Immature natural killer cell (primary cell): ENCODE measurements around the gene ZNF474. TPM values are rescaled to one million over a fixed set of nuclear protein-coding genes. Genes with fewer than 3 reads are reported as not detected.
A peak's percentile ranks its signal among the peaks of the same experiment; 100 is the strongest.

Experiments
- DNase-seq, 3 donors: peaks; one replicate each; pipeline ENCODE4 v3.0.0; 2022; ENCODE audit warnings: mixed read lengths in 1 of 3
- H3K27ac Mint-ChIP-seq, 6 donors: one replicate each; pipeline ENCODE4 v1.8.0; 2020; ENCODE audit warnings: mixed read lengths in 6 of 6, mild to moderate bottlenecking in 5 of 6, inconsistent platforms in 4 of 6, moderate library complexity in 3 of 6
- H3K27me3 Mint-ChIP-seq, 3 donors: one replicate each; pipeline ENCODE4 v1.8.0; 2020 to 2021; ENCODE audit warnings: low read depth in 3 of 3, mild to moderate bottlenecking in 3 of 3, mixed read lengths in 3 of 3, moderate library complexity in 3 of 3, inconsistent platforms in 1 of 3
- H3K36me3 Mint-ChIP-seq, 3 donors: one replicate each; pipeline ENCODE4 v1.8.0; 2020; ENCODE audit warnings: mixed read lengths in 3 of 3, inconsistent platforms in 2 of 3, mild to moderate bottlenecking in 2 of 3
- H3K4me1 Mint-ChIP-seq, 2 donors: one replicate each; pipeline ENCODE4 v1.8.0; 2020; ENCODE audit warnings: inconsistent platforms in 2 of 2, mild to moderate bottlenecking in 2 of 2, mixed read lengths in 2 of 2, moderate library complexity in 1 of 2
- H3K4me3 Mint-ChIP-seq, 5 donors: one replicate each; pipeline ENCODE4 v1.8.0; 2020; ENCODE audit warnings: mild to moderate bottlenecking in 5 of 5, mixed read lengths in 5 of 5, inconsistent platforms in 3 of 5, moderate library complexity in 3 of 5
- H3K9me3 Mint-ChIP-seq, 6 donors: one replicate each; pipeline ENCODE4 v1.8.0; 2020; ENCODE audit warnings: mild to moderate bottlenecking in 6 of 6, mixed read lengths in 6 of 6, inconsistent platforms in 4 of 6, moderate library complexity in 3 of 6
- polyA plus RNA-seq, 3 donors: library from polyadenylated mRNA; unstranded; fragments of 300-500 nt; fragmentation: Illumina TruSeq; gene quantifications; one replicate each; pipeline ENCODE4 v1.2.3, GENCODE V29; 2021

ZNF474 gene
- polyA plus RNA-seq, 3 donors from 2014 or later: not detected

DNA sequence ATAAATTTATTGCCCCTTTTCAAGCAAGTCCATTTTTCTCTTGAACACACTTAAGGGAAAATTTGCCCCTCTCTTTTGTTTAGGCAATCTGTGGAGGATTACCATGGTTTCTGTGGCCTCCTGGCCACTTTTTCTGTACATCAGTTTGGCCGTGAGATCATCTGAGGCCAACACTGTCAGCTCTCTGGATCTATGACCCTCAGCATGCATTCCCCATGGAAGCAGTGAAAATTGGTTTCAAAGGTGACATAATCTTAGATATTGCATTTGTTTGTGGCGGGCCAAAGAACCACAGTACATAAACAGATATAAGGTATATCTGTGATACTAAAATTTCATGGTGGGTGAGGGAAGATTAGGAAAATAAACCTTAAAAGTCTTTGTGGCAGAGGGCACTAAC, 4.6 kb upstream of the ZNF474 start:
- Mint-ChIP-seq H3K36me3 (no peaks in the 10 kb centered on the region), H3K27ac (no peak overlapping the region), H3K4me1 (no peaks in the 10 kb centered on the region), H3K9me3 (peaks cover 0 to 7% (median 0%) of the 10 kb centered on the region in 6 donors), H3K4me3 (no peak overlapping the region), H3K27me3 (peaks cover 0 to 3% (median 3%) of the 10 kb centered on the region in 3 donors)
- no peak for DNase-seq

DNA sequence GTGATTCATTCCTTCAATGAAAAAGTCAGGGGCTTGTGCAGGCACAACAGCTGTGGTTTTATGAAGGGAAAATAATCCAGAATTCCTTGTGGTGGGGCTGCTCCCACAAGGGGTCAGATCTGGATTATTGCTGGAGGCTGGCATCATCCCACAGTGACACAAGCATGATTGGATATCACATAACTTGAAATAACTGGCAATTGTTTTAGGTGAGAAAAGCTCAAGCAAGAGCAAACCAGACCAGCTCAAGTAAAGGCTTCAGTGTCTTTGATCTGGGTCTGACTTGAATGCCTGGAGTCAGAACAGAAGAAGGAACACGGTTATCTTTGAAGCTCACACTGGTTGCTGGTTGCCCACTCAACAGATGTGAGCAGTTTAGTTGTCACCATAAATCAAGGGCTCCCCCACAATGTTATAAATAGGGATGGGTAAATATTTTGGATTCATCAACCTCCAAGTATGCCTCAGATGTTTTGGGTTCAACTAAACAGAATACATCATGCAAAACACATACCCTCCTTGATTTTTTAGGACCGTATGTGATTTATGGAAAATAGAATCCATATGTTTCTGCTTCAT, 3.1 kb upstream of the ZNF474 start:
- Mint-ChIP-seq H3K27ac (no peak overlapping the region), H3K9me3 (peaks cover 0 to 7% (median 0%) of the 10 kb centered on the region in 6 donors), H3K4me1 (no peaks in the 10 kb centered on the region)

GRCh38 chr5:122126756-122127321, 2.5 kb upstream of the ZNF474 start:
- Mint-ChIP-seq H3K27ac (no peak overlapping the region), H3K36me3 (no peaks in the 10 kb centered on the region), H3K4me3 (no peak overlapping the region), H3K4me1 (no peaks in the 10 kb centered on the region), H3K9me3 (peaks cover 0 to 5% (median 0%) of the 10 kb centered on the region in 6 donors), H3K27me3 (peaks cover 0 to 3% (median 3%) of the 10 kb centered on the region in 3 donors)
- no peak for DNase-seq

More for the DNA sequence above, 3.1 kb upstream of the ZNF474 start:
- H3K36me3 Mint-ChIP-seq: no peaks in the 10 kb centered on the region
- H3K27me3 Mint-ChIP-seq: peaks cover 0 to 3% (median 3%) of the 10 kb centered on the region in 3 donors
- H3K4me3 Mint-ChIP-seq: no peak overlapping the region
- no peak for DNase-seq

GRCh38 chr5:122130152-122130551, 806 bp downstream of the ZNF474 start:
- Mint-ChIP-seq H3K4me1 (no peaks in the 10 kb centered on the region), H3K27me3 (peaks cover 0 to 5% (median 3%) of the 10 kb centered on the region in 3 donors), H3K27ac (no peak overlapping the region), H3K9me3 (peaks cover 0 to 4% (median 2%) of the 10 kb centered on the region in 6 donors), H3K36me3 (no peaks in the 10 kb centered on the region), H3K4me3 (no peak overlapping the region)
- DNase-seq: no peak

DNA sequence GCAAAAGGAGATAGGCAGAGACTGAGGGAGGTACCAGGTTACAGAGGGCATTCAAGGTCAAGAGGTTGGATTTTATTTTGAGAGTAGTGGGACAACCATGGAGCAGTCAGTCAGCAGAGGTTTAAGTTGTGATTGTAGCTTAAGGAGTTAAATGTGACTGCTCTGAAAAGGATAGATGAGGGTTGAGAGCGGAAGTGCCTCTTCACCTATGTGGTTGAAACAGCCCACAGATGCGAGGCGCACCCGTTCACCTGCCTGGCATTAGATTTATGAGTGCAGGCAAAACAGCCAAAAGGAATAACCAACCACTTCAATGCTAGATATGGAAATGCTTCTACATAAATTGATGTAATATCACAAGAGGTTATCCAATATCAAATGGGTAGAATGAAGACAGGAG, 8.4 kb downstream of the ZNF474 start:
- Mint-ChIP-seq H3K27ac (no peak overlapping the region), H3K27me3 (peaks cover 0 to 9% (median 2%) of the 10 kb centered on the region in 3 donors), H3K36me3 (no peaks in the 10 kb centered on the region), H3K9me3 (peaks cover 2 to 5% (median 4%) of the 10 kb centered on the region in 6 donors), H3K4me3 (no peak overlapping the region), H3K4me1 (no peaks in the 10 kb centered on the region)
- no peak for DNase-seq

GRCh38 chr5:122138356-122138755, 9.0 kb downstream of the ZNF474 start:
- DNase-seq: no peak
- H3K27ac Mint-ChIP-seq: no peak overlapping the region
- H3K9me3 Mint-ChIP-seq: peaks cover 2 to 5% (median 4%) of the 10 kb centered on the region in 6 donors
- H3K27me3 Mint-ChIP-seq: peaks cover 0 to 9% (median 2%) of the 10 kb centered on the region in 3 donors
- H3K4me1 Mint-ChIP-seq: no peaks in the 10 kb centered on the region
- H3K36me3 Mint-ChIP-seq: no peaks in the 10 kb centered on the region
- no peak overlapping the region for H3K4me3 Mint-ChIP-seq

DNA sequence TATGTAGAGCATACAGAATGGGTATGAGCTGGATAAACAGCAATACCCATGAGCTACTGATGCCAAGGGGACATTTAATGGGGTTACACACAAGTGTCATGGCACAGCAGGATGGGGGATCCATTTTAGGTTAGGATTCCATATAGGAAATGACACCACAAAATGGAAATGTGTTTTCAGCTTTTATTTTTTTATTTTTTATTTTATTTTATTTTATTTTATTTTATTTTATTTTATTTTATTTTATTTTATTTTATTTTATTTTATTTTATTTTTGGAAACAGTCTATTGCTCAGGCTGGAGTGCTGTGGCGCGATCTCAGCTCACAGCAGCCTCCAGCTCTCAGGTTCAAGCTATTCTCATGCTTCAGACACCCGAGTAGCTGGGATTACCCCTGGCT, 11.6 kb downstream of the ZNF474 start:
- Mint-ChIP-seq H3K27ac (no peak overlapping the region), H3K9me3 (peaks cover 0 to 4% (median 3%) of the 10 kb centered on the region in 6 donors), H3K36me3 (no peaks in the 10 kb centered on the region)

GRCh38 chr5:122141751-122142150, 12.4 kb downstream of the ZNF474 start:
- H3K9me3 Mint-ChIP-seq: peaks cover 0 to 4% (median 3%) of the 10 kb centered on the region in 6 donors
- DNase-seq: no peak
- H3K4me3 Mint-ChIP-seq: no peak overlapping the region
- H3K4me1 Mint-ChIP-seq: no peaks in the 10 kb centered on the region
- peak overlapping the region in 1 of 6 donors; percentile 36 for H3K27ac Mint-ChIP-seq
- H3K36me3 Mint-ChIP-seq: no peaks in the 10 kb centered on the region
- H3K27me3 Mint-ChIP-seq: peaks cover 2 to 4% (median 3%) of the 10 kb centered on the region in 3 donors

More for the DNA sequence above, 11.6 kb downstream of the ZNF474 start:
- Mint-ChIP-seq H3K4me1 (no peaks in the 10 kb centered on the region), H3K27me3 (peaks cover 2 to 4% (median 3%) of the 10 kb centered on the region in 3 donors), H3K4me3 (no peak overlapping the region)
- DNase-seq: no peak

- no peak for DNase-seq
- no peak overlapping the region for H3K27ac Mint-ChIP-seq
- peaks cover 0 to 4% (median 0%) of the 10 kb centered on the region in 6 donors for H3K9me3 Mint-ChIP-seq
- no peaks in the 10 kb centered on the region for H3K4me1 Mint-ChIP-seq
- H3K27me3 Mint-ChIP-seq: peaks cover 0 to 4% (median 3%) of the 10 kb centered on the region in 3 donors
- no peak overlapping the region for H3K4me3 Mint-ChIP-seq
- H3K36me3 Mint-ChIP-seq: no peaks in the 10 kb centered on the region
Measured at GRCh38 chr5:122142480-122143164, 13.3 kb downstream of the ZNF474 start.

GRCh38 chr5:122144236-122144635, 14.9 kb downstream of the ZNF474 start:
- H3K4me3 Mint-ChIP-seq: no peak overlapping the region
- peaks cover 0 to 2% (median 0%) of the 10 kb centered on the region in 6 donors for H3K9me3 Mint-ChIP-seq
- no peaks in the 10 kb centered on the region for H3K36me3 Mint-ChIP-seq
- no peak overlapping the region for H3K27ac Mint-ChIP-seq
- peaks cover 0 to 5% (median 4%) of the 10 kb centered on the region in 3 donors for H3K27me3 Mint-ChIP-seq
- DNase-seq: no peak
- no peaks in the 10 kb centered on the region for H3K4me1 Mint-ChIP-seq

DNA sequence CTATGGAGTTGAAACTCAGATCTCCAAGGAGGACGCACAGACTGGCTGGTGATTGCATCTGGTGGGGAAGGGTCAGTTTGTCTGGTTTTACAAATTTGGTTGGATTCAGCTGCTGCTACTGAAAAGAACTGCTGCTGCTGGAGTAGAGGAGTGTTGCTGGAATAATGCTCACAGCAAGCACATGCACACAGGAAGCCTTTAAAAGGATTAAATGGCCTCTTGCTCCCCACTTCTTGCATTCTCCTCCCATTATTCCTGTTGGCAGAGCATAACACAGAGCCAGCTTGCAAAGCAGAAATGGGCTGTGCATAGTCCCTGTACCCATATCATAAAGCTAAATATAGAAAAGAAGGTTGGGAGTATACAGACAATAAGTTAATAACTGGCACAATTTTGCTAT, 16.6 kb downstream of the ZNF474 start:
- H3K27ac Mint-ChIP-seq: no peak overlapping the region
- DNase-seq: no peak
- H3K27me3 Mint-ChIP-seq: peaks cover 0 to 5% (median 2%) of the 10 kb centered on the region in 3 donors
- no peaks in the 10 kb centered on the region for H3K4me1 Mint-ChIP-seq
- H3K9me3 Mint-ChIP-seq: peaks cover 0 to 2% (median 0%) of the 10 kb centered on the region in 6 donors
- no peak overlapping the region for H3K4me3 Mint-ChIP-seq
- H3K36me3 Mint-ChIP-seq: no peaks in the 10 kb centered on the region

DNA sequence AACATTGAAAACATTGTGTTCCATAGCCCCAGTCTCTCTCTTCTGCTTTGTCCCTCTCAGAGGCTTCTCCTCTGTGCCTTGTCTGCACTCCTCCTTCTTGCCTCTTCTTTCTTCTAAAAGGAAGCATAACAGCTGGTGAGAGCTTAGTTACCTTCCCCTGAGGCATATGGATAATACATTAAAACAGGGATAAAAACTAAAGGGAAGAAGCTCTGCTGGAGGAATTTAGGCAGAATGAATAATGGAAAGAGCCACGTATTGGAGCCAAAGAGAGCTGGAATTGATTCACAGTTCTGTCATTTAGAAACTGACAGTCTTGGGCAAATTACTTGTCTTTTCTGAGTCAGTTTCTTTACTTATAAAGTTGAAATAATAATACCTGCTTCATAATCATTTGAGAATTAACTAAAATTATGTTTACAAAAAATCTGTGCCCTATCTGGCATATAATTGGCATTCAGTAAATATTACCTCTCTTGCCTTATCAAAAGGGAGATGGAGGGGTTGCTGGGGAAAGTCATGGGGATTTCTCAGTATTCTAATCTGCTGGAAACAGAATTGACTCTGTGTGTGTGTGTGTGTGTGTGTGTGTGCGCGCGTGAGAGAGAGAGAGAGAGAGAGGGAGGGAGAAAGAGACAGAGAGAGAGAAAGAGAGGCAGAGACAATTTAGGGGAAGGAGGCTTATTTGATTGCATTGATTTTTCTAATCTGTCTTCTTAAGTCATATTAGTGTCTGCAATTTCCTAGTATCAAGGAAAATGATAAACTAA, 20.2 kb downstream of the ZNF474 start:
- Mint-ChIP-seq H3K9me3 (peaks cover 0 to 2% (median 0%) of the 10 kb centered on the region in 6 donors), H3K27ac (no peak overlapping the region), H3K27me3 (peaks cover 0 to 4% (median 0%) of the 10 kb centered on the region in 3 donors), H3K36me3 (no peaks in the 10 kb centered on the region), H3K4me1 (no peaks in the 10 kb centered on the region), H3K4me3 (no peak overlapping the region)
- no peak for DNase-seq

- DNase-seq: no peak
- Mint-ChIP-seq H3K27ac (no peak overlapping the region), H3K36me3 (no peaks in the 10 kb centered on the region), H3K9me3 (no peaks in the 10 kb centered on the region), H3K4me3 (no peak overlapping the region), H3K27me3 (peaks cover 0 to 2% (median 0%) of the 10 kb centered on the region in 3 donors), H3K4me1 (no peaks in the 10 kb centered on the region)
Measured at GRCh38 chr5:122150215-122150614, 20.9 kb downstream of the ZNF474 start.
